22Rv1 (cell line): ENCODE measurements around the gene ANKRD33B.
"Not testable (repeated sequence)": the region's sequence is repeated elsewhere in the genome, so short reads cannot be mapped to it uniquely, and the experiment has no call there.

Experiments used
- CTCF ChIP-seq: fragments of 450-650 bp; IDR thresholded peaks from 2 replicates; pipeline ENCODE4 v1.5.1; 2017; ENCODE audit warnings: mild to moderate bottlenecking
- ZFX ChIP-seq: fragments of 450-650 bp; IDR thresholded peaks from 2 replicates; pipeline ENCODE4 v1.6.1; 2017; ENCODE audit warnings: antibody characterized with exemption, borderline replicate concordance

GRCh38 chr5:10514572-10514971, 49.3 kb upstream of the ANKRD33B start:
- TF ChIP-seq CTCF, ZFX: not testable (repeated sequence)
